GM12878 (cell line): ENCODE results near the gene TRABD2B. TPM values are rescaled to one million over a fixed set of nuclear protein-coding genes. Genes with fewer than 3 reads are reported as not detected.

Experiments
- ATAC-seq: fragments of 200-7000 bp; cut with Tn5 transposase; 3 replicates; pipeline ENCODE4 v1.9.1; 2020; ENCODE audit warnings: mild to moderate bottlenecking, moderate library complexity
- BruUV-seq: library from RNA; stranded (reverse); fragments of 400-500 nt; replicated peaks from 2 replicates; lab custom pipeline; 2021; lab: Mats Ljungman, UMichigan
- CTCF ChIA-PET: fragments of 300-600 bp; sonication (Branson Sonifier 250); formaldehyde crosslinking; extraction: SDS; loops from one replicate; lab custom pipeline; 2021; ENCODE audit warnings: inconsistent platforms; lab: Yijun Ruan, JAX
- POLR2A ChIA-PET: fragments of 350-600 bp; formaldehyde crosslinking; extraction: SDS; loops from one replicate; lab custom pipeline; 2021; ENCODE audit warnings: inconsistent platforms; lab: Charles Lee
- RAD21 ChIA-PET: fragments of 300-600 bp; sonication (Branson Sonifier 250); formaldehyde crosslinking; loops from one replicate; lab custom pipeline; 2023; ENCODE audit warnings: antibody characterized with exemption; ENCODE audit not compliant: unreplicated experiment; lab: Charles Lee
- SMC1A ChIA-PET: fragments of 300-600 bp; sonication (Branson Sonifier 250); formaldehyde crosslinking; loops from one replicate; lab custom pipeline; 2023; ENCODE audit not compliant: unreplicated experiment, uncharacterized antibody; lab: Charles Lee
- DNase-seq: peaks from one replicate; pipeline ENCODE4 v3.0.0-alpha.2; 2011; ENCODE audit warnings: low read depth, low spot score
- FAIRE-seq: peaks from 3 replicates; lab custom pipeline; 2011; peaks lifted over from hg19 to GRCh38; lab: Jason Lieb, UNC
- H2AFZ ChIP-seq: 2 replicates; pipeline ENCODE4 v1.6.0; 2011; ENCODE audit warnings: low read depth, low read length, control low read depth; ENCODE audit not compliant: control insufficient read depth
- H3K27ac ChIP-seq: 2 replicates; pipeline ENCODE4 v1.5.1; 2011; ENCODE audit warnings: control low read depth; ENCODE audit not compliant: control insufficient read depth, insufficient read depth
- H3K27me3 ChIP-seq, 2 experiments: replicated peaks in 1 of 2; 2 replicates each; pipeline versions ENCODE4 v1.6.0 to v1.6.1; 2011; ENCODE audit warnings: low read length in 1 of 2; ENCODE audit not compliant: control insufficient read depth in 2 of 2, insufficient read depth in 2 of 2
- H3K36me3 ChIP-seq, 2 experiments: 2 replicates each; pipeline ENCODE4 v1.5.1; 2011; ENCODE audit warnings: low read length in 1 of 2; ENCODE audit not compliant: control insufficient read depth in 2 of 2, insufficient read depth in 2 of 2
- H3K4me1 ChIP-seq: 2 replicates; pipeline ENCODE4 v1.6.1; 2011; ENCODE audit warnings: mild to moderate bottlenecking, low read length, moderate library complexity, mixed read lengths; ENCODE audit not compliant: control insufficient read depth, insufficient read depth
- H3K4me2 ChIP-seq: 2 replicates; pipeline ENCODE4 v1.6.0; 2011; ENCODE audit warnings: control low read depth; ENCODE audit not compliant: control insufficient read depth, insufficient read depth
- H3K4me3 ChIP-seq: fragments of 200-600 bp; sonication (generic); 2 replicates; pipeline ENCODE4 v1.5.1; 2016
- H3K79me2 ChIP-seq: 2 replicates; pipeline ENCODE4 v1.6.0; 2011; ENCODE audit warnings: low read length; ENCODE audit not compliant: control insufficient read depth, insufficient read depth
- H3K9ac ChIP-seq: 2 replicates; pipeline ENCODE4 v1.8.0; 2011; ENCODE audit warnings: low read length, control low read depth, mixed read lengths; ENCODE audit not compliant: control insufficient read depth, insufficient read depth
- H3K9me3 ChIP-seq: replicated peaks from 3 replicates; pipeline ENCODE4 v1.5.1; 2011; ENCODE audit warnings: mild to moderate bottlenecking, low read length; ENCODE audit not compliant: control insufficient read depth, insufficient read depth
- H4K20me1 ChIP-seq: 2 replicates; pipeline ENCODE4 v1.6.0; 2011; ENCODE audit not compliant: control insufficient read depth, insufficient read depth
- BRCA1 ChIP-seq: IDR thresholded peaks from 2 replicates; pipeline ENCODE4 v1.6.1; 2011; ENCODE audit warnings: low read depth, low read length, improper control_type of control experiment
- EGR1 ChIP-seq, 2 experiments: IDR thresholded peaks; 1 replicate in 1 of 2; 2 replicates in 1 of 2; pipeline ENCODE4 v1.6.1; 2011 to 2012; ENCODE audit warnings: low read depth in 2 of 2, low read length in 2 of 2, borderline replicate concordance in 1 of 2, mild to moderate bottlenecking in 1 of 2, moderate library complexity in 1 of 2
- ESRRA ChIP-seq: IDR thresholded peaks from 2 replicates; pipeline ENCODE4 v1.6.1; 2012; ENCODE audit warnings: mild to moderate bottlenecking, low read length, improper control_type of control experiment
- GATAD2B ChIP-seq: fragments of 450-650 bp; conservative IDR thresholded peaks from 2 replicates; pipeline ENCODE4 v1.6.1; 2017; ENCODE audit warnings: low read depth, mild to moderate bottlenecking, moderate library complexity
- HSF1 ChIP-seq: fragments of 150-350 bp; IDR thresholded peaks from 2 replicates; pipeline ENCODE4 v1.6.1; 2014; ENCODE audit warnings: mild to moderate bottlenecking, low read depth, low read length
- MLLT1 ChIP-seq: fragments of 450-650 bp; IDR thresholded peaks from 2 replicates; pipeline ENCODE4 v1.6.1; 2016; ENCODE audit warnings: mild to moderate bottlenecking
- NRF1 ChIP-seq: conservative IDR thresholded peaks from 2 replicates; pipeline ENCODE4 v1.6.1; 2011; ENCODE audit warnings: mild to moderate bottlenecking, low read depth, low read length, improper control_type of control experiment
- RBBP5 ChIP-seq: fragments of 200-600 bp; sonication (generic); conservative IDR thresholded peaks from 2 replicates; pipeline ENCODE4 v1.6.1; 2016
- RFX5 ChIP-seq: IDR thresholded peaks from 2 replicates; pipeline ENCODE4 v1.6.1; 2011; ENCODE audit warnings: low read depth, low read length, improper control_type of control experiment
- RUNX3 ChIP-seq: IDR thresholded peaks from 2 replicates; pipeline ENCODE4 v1.6.1; 2012; ENCODE audit warnings: low read length, inconsistent platforms
- TCF12 ChIP-seq: IDR thresholded peaks from 2 replicates; pipeline ENCODE4 v1.6.1; 2011; ENCODE audit warnings: low read depth, mild to moderate bottlenecking, low read length
- ZBTB40 ChIP-seq: fragments of 450-650 bp; IDR thresholded peaks from 2 replicates; pipeline ENCODE4 v1.6.1; 2016; ENCODE audit warnings: mild to moderate bottlenecking, moderate library complexity, borderline replicate concordance
- ZNF24 ChIP-seq: fragments of 450-650 bp; IDR thresholded peaks from 2 replicates; pipeline ENCODE4 v1.6.1; 2017; ENCODE audit warnings: antibody characterized with exemption, mild to moderate bottlenecking
- ZNF687 ChIP-seq: fragments of 450-650 bp; IDR thresholded peaks from 2 replicates; pipeline ENCODE4 v1.6.1; 2017; ENCODE audit warnings: mild to moderate bottlenecking, moderate library complexity
- WGBS: methylation state at CpG from one replicate; pipeline ENCODE4 v1.1.6; 2016; ENCODE audit warnings: low lambda C conversion rate; ENCODE audit not compliant: insufficient replicate concordance, insufficient coverage; ENCODE audit errors: missing lambda C conversion rate; 5-methylcytosine and 5-hydroxymethylcytosine counted together
- in situ Hi-C: fragments of 300-500 bp; cut with MboI; formaldehyde crosslinking; loops from 9 replicates; pipeline ENCODE4 v1.14.3; 2018; ENCODE audit warnings: mixed read lengths
- intact Hi-C: fragments of 100-400 bp; cut with micrococcal nuclease; formaldehyde crosslinking; loops from one replicate; pipeline ENCODE4 v1.14.2; 2022; ENCODE audit not compliant: unreplicated experiment
- polyA plus RNA-seq, 11 experiments: library from polyadenylated mRNA; depleted of rRNA in 4 of 11; unstranded in 6 of 11; stranded (reverse) in 5 of 11; fragments of >200 nt; fragmentation: Nextera tagmentation in 4 of 11; fragmentation: Illumina TruSeq in 1 of 11; extraction: Ambion mirVana in 4 of 11; extraction: Trizol in 1 of 11; gene quantifications; 1 replicate in 1 of 11; 2 replicates in 10 of 11; pipeline versions ENCODE4 v1.2.1 to v1.2.3, GENCODE V29; 2011 to 2016; ENCODE audit warnings: inconsistent platforms in 2 of 11, missing spikeins in 2 of 11, low read depth in 1 of 11
- total RNA-seq, 4 experiments: library from RNA; depleted of rRNA in 3 of 4; stranded (reverse); fragments of >200 nt in 3 of 4; fragmentation: Illumina TruSeq in 1 of 4; extraction: Trizol in 1 of 4; gene quantifications; 2 replicates each; pipeline versions ENCODE4 v1.2.1 to v1.2.3, GENCODE V29; 2013 to 2021

TRABD2B gene
- total and polyA plus RNA-seq, 10 of the 15 experiments (the other 5 are each of a cell fraction or from before 2014, with no cell fraction given) = not detected

GRCh38 chr1:47854552-47855144, 142.5 kb downstream of the TRABD2B start:
- RAD21 ChIA-PET = no interaction called here
- SMC1A ChIA-PET = no interaction called here
- ATAC-seq (no peak), DNase-seq (no peak), FAIRE-seq (no peak)
- H3K27me3 ChIP-seq = no peaks in the 10 kb centered on the region; a peak in 1 of 4 replicates
- no peak overlapping the region for H3K4me2 ChIP-seq
- CTCF ChIA-PET = no interaction called here
- H3K9ac ChIP-seq = no peak overlapping the region
- no TSS peak for BruUV-seq
- H3K9me3 ChIP-seq = no peaks in the 10 kb centered on the region
- intact Hi-C loops (no loop called here), in situ Hi-C loops (no loop called here)
- POLR2A ChIA-PET = no interaction called here
- H3K4me3 ChIP-seq = no peak overlapping the region
- H3K79me2 ChIP-seq = no peaks in the 10 kb centered on the region
- H3K4me1 ChIP-seq = no peaks in the 10 kb centered on the region
- H3K36me3 ChIP-seq = no peaks in the 10 kb centered on the region
- H2AFZ ChIP-seq = no peak overlapping the region
- no peaks in the 10 kb centered on the region for H4K20me1 ChIP-seq
- WGBS = 0% methylated on average over 2 of the region's 2 CpGs
- H3K27ac ChIP-seq = no peak overlapping the region
- TF ChIP-seq ZNF24 (no peak), ZBTB40 (no peak), NRF1 (no peak), RBBP5 (no peak), RFX5 (no peak), EGR1 (IDR thresholded peaks at IDR 0.05; ENCODE audit: borderline replicate concordance in 1 of 2, low read depth in 2 of 2, low read length in 2 of 2) (no peak), RUNX3 (no peak), ZNF687 (no peak), TCF12 (no peak), HSF1 (no peak), GATAD2B (no peak), BRCA1 (no peak), MLLT1 (no peak), ESRRA (no peak)
